ENCODE results near the gene PTGES.

PTGES gene

DNA sequence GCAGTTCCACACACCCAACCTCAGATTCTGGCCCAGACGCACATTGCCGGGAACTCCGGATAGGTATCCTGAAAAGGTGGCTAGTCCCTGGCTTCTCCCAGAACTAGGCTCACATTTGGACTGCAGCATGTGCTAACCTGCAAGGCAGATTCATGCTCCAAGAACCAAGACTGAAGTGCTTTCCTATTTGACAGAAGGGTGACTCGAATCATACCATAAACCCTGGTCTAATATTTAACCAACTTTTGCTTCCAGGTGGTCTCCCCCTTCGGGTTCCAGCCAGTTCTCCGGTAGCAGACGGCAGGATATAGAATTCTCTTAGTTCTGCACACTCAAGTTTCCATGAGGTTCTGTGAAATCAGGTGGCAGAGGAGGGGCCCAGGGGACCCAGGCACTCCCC lies 7.6 kb downstream of the PTGES start:
- H3K4me1 ChIP-seq (ENCODE audit: insufficient read depth, low read length), result peaks cover 2% of the 10 kb centered on the region; the same call in 1 of the 2 replicates
- H3K9me3 ChIP-seq (ENCODE audit: control insufficient read depth, insufficient read depth, low read length), result no peaks in the 10 kb centered on the region
- H3K9ac ChIP-seq (ENCODE audit: low read depth, low read length), result no peak overlapping the region
- no peaks in the 10 kb centered on the region for H3K36me3 ChIP-seq (ENCODE audit: insufficient read depth, low read length)

DNA sequence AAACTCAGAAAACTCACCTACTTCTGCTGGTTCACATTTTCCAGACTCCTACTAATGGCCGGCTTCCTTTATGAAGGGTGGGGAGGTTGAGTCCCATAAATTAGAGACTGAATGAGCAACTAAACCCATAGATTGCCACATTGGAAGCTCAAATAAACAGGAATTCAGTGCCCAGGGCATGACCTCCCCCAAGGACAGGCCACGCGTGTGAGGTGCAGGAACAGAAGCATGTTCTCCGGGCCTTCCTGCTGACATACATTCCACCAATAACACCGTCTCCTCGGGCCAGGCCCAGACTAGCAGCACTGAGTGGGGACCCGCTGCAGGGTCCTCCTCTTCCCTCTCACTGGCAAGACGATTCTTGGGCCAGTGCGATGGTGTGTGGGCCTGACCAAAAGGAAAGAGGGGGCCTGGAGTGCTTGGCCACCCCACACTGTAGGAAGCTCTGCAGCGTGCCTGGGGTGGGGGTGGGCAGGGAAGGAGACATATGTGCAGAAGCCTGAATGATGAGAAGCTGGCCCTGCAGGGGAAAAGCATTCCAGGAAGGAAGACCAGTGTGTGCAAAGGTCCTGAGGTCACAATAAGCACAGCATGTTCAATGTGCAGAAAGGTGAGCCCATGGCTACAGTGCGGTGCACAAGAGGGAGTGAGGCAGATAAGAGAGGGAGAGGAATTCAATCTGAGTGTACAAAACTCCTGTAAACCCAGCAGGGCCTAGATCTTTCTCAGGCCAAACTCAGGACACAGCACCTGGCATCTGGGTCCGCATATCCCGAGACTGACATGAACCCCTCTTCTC lies 12.0 kb downstream of the PTGES start:
- H3K9me3 ChIP-seq (ENCODE audit: control insufficient read depth, insufficient read depth, low read length), result no peaks in the 10 kb centered on the region
- H3K4me1 ChIP-seq (ENCODE audit: insufficient read depth, low read length), result peaks cover 6% of the 10 kb centered on the region; the same call in 1 of the 2 replicates
- no peak overlapping the region for H3K9ac ChIP-seq (ENCODE audit: low read depth, low read length)
- no peaks in the 10 kb centered on the region for H3K36me3 ChIP-seq (ENCODE audit: insufficient read depth, low read length)

DNA sequence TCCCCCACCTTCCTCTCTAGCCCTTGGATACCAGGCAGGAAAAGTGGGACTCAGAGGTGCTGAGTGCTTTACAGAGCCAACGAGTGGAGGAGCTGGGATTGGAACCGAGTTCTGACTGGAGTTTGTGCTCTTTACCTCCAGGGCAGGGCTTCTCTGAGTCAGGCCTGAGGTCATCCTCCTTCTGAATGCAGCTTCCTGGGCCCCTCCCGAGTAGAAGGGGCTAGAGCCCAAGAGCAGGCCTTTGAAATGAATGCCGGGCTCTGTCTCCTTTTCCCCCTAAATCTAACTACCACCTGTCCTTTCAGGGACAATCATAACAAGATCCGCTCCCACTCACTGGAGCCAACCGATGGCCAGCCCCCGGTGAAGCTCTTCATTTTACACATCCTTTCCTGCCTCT lies 12.7 kb downstream of the PTGES start:
- Histone ChIP-seq H3K36me3 (ENCODE audit: insufficient read depth, low read length) (no peaks in the 10 kb centered on the region), H3K9me3 (ENCODE audit: control insufficient read depth, insufficient read depth, low read length) (no peaks in the 10 kb centered on the region), H3K9ac (ENCODE audit: low read depth, low read length) (no peak overlapping the region), H3K4me1 (ENCODE audit: insufficient read depth, low read length) (peaks cover 6% of the 10 kb centered on the region; the same call in 1 of the 2 replicates)

DNA sequence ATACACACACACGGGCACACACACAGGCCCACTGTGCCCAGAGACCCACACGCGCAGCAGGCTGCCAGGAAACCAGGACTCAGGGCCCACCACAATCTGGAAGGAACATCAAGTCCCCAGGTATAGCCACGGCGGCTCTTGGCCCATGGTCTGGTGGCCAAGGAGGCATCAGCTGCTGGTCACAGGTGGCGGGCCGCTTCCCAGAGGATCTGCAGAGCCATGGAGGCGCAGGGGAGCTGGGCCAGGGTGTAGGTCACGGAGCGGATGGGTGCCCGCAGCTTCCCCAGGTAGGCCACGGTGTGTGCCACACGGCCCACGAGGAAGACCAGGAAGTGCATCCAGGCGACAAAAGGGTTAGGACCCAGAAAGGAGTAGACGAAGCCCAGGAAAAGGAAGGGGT lies 13.4 kb downstream of the PTGES start:
- H3K36me3 ChIP-seq (ENCODE audit: insufficient read depth, low read length), result no peaks in the 10 kb centered on the region
- peaks cover 6% of the 10 kb centered on the region; the same call in 1 of the 2 replicates for H3K4me1 ChIP-seq (ENCODE audit: insufficient read depth, low read length)
- no peak overlapping the region for H3K9ac ChIP-seq (ENCODE audit: low read depth, low read length)
- no peaks in the 10 kb centered on the region for H3K9me3 ChIP-seq (ENCODE audit: control insufficient read depth, insufficient read depth, low read length)

DNA sequence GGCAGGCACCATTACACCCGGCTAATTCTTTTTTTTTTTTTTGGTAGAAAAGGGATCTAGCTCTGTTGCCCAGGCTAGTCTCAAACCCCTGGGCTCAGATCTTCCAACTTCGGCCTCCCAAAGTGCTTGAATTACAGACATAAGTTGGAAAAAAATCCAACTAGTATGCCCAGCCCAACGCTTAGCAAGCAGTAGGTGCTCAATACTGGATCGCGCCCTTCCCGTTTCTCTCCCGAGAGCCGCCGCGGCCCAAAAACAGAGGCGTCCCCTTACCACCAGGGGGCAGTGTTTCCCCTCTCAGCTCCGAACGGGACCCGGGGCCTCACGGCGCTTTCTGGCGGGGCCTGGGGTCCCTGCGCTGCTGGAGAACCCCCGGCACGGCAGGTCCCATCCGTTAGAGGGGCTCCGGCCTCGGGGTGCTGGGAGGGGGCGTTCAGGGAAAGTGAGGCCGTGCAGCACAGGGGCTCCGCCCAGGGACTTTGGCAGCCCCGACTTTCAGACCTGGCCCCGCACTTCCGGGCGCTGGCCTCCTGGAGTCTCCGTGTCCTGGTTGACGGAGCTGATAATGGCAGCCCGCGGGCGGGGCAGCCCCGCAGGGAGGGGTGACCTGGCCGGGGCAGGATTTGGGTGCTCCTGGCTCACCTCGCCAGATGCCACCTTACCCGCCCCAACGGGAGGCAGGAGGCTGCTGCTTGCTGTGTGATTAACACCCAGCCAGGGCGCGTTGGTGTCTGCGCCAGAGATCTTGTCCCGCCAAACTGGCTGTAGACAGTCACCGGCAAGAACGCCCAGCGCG lies 15.2 kb downstream of the PTGES start:
- H3K9ac ChIP-seq (ENCODE audit: low read depth, low read length), result peak overlapping the region; percentile 52

DNA sequence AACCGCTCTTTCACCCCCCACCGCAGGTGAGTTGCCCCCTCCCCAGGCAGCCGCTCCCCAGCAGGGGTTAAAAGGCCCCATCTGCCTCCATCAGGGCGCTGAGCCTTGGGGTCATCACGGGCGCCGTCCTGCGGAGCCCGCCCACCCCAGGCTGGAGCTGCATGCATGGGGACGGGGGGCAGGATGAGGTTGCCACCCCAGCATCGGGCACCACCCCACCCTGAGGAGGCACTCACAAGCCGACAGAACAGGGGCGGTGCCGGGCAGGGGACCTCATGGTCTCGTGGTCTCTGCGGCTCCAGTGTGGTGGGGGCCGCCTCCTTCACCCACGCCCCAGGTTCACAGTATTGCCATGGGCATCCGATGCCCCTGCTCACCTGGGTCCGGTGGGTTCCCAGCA lies 16.5 kb downstream of the PTGES start:
- Histone ChIP-seq H3K4me1 (ENCODE audit: insufficient read depth, low read length) (peaks cover 6% of the 10 kb centered on the region; the same call in 1 of the 2 replicates), H3K9ac (ENCODE audit: low read depth, low read length) (no peak overlapping the region)

More for the DNA sequence above, 15.2 kb downstream of the PTGES start:
- no peaks in the 10 kb centered on the region for H3K9me3 ChIP-seq (ENCODE audit: control insufficient read depth, insufficient read depth, low read length)
- H3K4me1 ChIP-seq (ENCODE audit: insufficient read depth, low read length), result peaks cover 6% of the 10 kb centered on the region; the same call in 1 of the 2 replicates
- no peaks in the 10 kb centered on the region for H3K36me3 ChIP-seq (ENCODE audit: insufficient read depth, low read length)

DNA sequence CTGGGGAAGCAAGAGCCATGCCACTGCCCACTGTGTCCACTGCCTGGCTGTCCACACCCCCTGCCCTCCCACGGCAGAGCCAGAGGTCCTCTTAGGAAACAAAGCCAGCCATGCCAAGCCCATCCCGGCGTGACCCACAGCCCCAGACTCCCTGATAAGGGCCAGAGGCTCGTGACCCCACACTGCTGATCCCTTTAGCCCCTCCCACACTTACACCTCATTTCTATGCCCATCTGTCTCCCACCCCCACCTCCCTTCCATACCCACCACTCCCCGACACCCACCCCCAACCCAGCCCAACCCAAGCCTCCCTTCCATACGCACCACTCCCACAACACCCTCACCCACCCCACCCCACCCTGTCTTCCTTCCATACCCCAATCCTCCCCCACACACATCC lies 17.3 kb downstream of the PTGES start:
- Histone ChIP-seq H3K9ac (ENCODE audit: low read depth, low read length) (no peak overlapping the region), H3K36me3 (ENCODE audit: insufficient read depth, low read length) (no peaks in the 10 kb centered on the region), H3K9me3 (ENCODE audit: control insufficient read depth, insufficient read depth, low read length) (no peaks in the 10 kb centered on the region), H3K4me1 (ENCODE audit: insufficient read depth, low read length) (peaks cover 6% of the 10 kb centered on the region; the same call in 1 of the 2 replicates)

More for the DNA sequence above, 16.5 kb downstream of the PTGES start:
- Histone ChIP-seq H3K9me3 (ENCODE audit: control insufficient read depth, insufficient read depth, low read length) (no peaks in the 10 kb centered on the region), H3K36me3 (ENCODE audit: insufficient read depth, low read length) (no peaks in the 10 kb centered on the region)

DNA sequence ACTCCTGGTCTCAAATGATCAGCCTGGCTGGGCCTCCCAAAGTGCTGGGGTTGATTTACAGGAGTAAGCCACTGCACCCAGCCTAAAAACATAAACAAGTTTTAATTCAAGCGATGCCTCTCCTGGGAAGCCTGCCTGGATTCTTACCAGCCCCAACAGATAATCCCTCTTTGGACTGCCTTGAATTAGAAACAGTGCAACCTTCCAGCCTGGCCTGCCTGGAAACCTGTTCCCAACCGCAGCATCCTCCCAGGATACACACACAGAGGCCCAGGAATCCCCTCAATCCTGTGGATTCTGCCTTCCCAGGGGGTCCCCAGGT lies 19.2 kb downstream of the PTGES start:
- Histone ChIP-seq H3K4me1 (ENCODE audit: insufficient read depth, low read length) (no peaks in the 10 kb centered on the region; the same call in 1 of the 2 replicates), H3K9ac (ENCODE audit: low read depth, low read length) (no peak overlapping the region), H3K36me3 (ENCODE audit: insufficient read depth, low read length) (no peaks in the 10 kb centered on the region), H3K9me3 (ENCODE audit: control insufficient read depth, insufficient read depth, low read length) (no peaks in the 10 kb centered on the region)

DNA sequence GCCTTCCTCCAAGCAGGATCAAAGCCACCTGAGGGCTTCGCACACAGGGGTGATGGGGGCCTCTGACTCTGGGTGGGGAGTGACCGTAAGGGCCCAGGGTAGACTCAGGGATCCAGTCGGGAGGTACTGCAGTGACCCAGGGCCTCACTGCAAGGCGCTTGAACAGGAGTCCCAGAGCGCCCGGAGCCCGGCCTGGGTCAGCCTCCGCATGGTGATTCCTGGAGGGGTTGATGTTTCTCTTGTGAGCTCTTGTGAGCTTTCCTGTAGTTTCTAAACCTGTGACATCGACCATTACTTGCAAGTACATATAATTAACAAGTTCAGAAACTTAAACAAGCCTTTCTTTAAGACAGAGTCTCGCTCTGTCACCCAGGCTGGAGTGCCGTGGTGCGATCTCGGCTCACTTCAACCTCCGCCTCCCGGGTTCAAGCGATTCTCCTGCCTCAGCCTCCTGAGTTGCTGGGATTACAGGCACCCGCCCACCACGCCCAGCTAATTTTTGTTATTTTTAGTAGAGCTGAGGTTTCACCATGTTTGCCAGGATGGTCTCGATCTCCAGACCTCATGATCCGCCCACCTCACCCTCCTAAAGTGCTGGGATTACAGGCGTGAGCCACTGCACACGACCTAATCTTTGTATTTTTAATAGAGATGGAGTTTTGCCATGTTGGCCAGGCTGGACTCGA lies 19.8 kb downstream of the PTGES start:
- Histone ChIP-seq H3K9ac (ENCODE audit: low read depth, low read length) (no peak overlapping the region), H3K4me1 (ENCODE audit: insufficient read depth, low read length) (no peaks in the 10 kb centered on the region; the same call in 1 of the 2 replicates), H3K36me3 (ENCODE audit: insufficient read depth, low read length) (no peaks in the 10 kb centered on the region), H3K9me3 (ENCODE audit: control insufficient read depth, insufficient read depth, low read length) (no peaks in the 10 kb centered on the region)

DNA sequence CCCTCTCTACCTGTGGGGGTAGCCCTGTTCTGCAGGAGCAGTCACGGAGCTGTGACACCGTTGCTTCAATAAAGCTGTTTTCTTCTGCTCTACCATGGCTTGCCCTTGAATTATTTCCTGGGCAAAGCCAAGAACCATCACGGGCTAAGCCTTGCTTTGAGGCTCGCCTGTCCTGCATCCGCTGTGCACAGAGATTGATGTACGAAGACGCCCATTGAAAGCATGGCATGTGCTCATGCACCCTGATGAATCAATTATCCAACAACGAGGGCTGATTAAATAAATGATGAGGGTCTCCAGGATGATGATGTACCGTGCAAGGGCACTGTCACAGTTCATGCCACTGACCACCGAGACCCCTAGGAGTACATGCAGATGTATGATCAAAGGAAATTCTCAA lies 20.7 kb downstream of the PTGES start:
- no peaks in the 10 kb centered on the region for H3K9me3 ChIP-seq (ENCODE audit: control insufficient read depth, insufficient read depth, low read length)
- no peak overlapping the region for H3K9ac ChIP-seq (ENCODE audit: low read depth, low read length)
- H3K4me1 ChIP-seq (ENCODE audit: insufficient read depth, low read length), result no peaks in the 10 kb centered on the region
- H3K36me3 ChIP-seq (ENCODE audit: insufficient read depth, low read length), result no peaks in the 10 kb centered on the region

DNA sequence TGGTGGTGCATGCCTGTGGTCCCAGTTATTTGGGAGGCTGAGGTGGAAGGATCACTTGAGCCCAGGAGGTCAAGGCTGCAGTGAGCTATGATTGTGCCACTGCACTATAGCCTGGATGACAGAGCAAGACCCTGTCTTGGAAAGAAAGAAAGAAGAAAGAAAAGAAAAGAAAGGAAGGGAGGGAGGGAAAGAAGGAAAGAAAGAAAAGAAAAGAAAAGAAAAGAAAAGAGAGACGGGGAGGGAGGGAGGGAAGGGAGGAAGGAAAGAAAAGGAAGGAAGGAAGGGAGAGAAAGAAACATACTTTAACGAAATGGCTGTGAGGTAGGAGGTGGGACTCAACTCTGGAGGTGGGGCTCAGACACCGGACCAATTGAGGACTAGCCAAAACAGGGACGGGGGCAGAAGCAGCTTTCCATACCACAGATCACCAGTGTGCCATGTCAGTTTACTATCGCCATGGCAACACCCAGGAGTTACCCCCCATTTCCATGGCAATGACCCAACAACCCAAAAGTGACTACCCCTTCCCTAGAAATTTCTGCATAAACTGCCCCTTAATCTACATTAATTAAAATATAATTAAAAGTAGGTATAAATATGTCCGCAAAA lies 21.3 kb downstream of the PTGES start:
- no peak overlapping the region for H3K9ac ChIP-seq (ENCODE audit: low read depth, low read length)
- H3K9me3 ChIP-seq (ENCODE audit: control insufficient read depth, insufficient read depth, low read length), result no peaks in the 10 kb centered on the region
- no peaks in the 10 kb centered on the region; the same call in 1 of the 2 replicates for H3K4me1 ChIP-seq (ENCODE audit: insufficient read depth, low read length)

DNA sequence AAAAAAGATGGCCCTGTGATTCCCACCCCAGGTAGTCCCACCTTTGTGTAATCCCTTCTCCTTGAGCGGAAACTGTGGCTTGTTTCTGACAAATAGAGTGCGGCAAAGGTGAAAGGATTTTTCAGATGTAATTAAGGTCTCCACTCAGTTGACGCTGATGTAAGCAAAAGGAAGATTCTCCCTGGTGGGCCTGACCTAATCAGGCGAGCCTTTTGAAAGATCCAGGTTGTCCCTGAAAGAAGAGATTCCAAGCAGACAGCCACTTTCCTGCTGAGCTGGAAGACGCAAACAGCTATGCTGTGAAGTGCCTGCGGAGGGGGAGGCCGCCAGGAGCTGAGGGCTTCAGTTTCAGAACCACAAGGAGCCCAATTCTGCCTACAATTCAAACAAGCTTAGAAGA lies 24.1 kb downstream of the PTGES start:
- Histone ChIP-seq H3K36me3 (ENCODE audit: insufficient read depth, low read length) (no peaks in the 10 kb centered on the region), H3K9me3 (ENCODE audit: control insufficient read depth, insufficient read depth, low read length) (no peaks in the 10 kb centered on the region), H3K9ac (ENCODE audit: low read depth, low read length) (no peak overlapping the region), H3K4me1 (ENCODE audit: insufficient read depth, low read length) (peaks cover 4% of the 10 kb centered on the region; the same call in 1 of the 2 replicates)

More for the DNA sequence above, 21.3 kb downstream of the PTGES start:
- no peaks in the 10 kb centered on the region for H3K36me3 ChIP-seq (ENCODE audit: insufficient read depth, low read length)

DNA sequence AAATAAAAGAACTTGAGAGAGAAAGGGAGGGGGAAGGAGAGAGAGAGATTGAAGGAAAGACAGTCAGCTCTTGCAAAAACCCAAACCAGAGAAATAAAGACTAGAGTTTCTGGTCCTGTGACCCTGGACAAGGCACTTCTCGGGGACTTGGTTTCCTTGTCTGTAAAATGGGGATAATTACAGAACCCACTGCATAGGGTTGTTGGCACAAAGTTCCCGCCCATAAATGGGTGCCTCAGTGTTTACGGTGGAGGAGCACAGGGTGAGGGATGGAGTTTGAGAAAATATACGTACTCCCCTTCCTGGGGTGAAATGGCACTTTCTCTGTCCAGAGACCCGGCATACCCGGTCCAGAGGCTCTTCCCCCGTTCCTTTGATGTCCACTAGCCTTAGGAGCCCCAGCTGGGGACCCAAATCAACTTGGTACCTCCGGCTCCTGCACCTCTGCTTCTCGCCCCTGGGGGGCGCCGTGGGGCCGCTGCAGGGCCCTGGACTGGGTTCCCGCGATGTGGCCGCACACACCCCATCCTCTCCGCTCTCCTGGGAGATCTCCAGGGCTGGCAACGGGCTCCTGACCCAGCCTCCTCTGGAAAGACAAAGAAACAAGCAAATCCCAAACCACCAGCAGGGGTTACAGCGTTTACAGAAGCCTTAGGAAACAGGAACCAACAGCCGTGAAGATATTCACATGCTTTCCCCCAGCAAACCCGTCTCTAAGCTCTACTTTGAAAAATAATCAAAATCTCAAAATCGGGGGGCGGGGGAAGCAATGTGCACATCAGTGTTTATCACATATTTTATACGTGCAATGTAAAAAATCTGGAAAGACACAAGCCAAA lies 26.3 kb downstream of the PTGES start:
- H3K9me3 ChIP-seq (ENCODE audit: control insufficient read depth, insufficient read depth, low read length), result no peaks in the 10 kb centered on the region
- no peaks in the 10 kb centered on the region for H3K36me3 ChIP-seq (ENCODE audit: insufficient read depth, low read length)
- peaks cover 4% of the 10 kb centered on the region; the same call in 1 of the 2 replicates for H3K4me1 ChIP-seq (ENCODE audit: insufficient read depth, low read length)
- no peak overlapping the region for H3K9ac ChIP-seq (ENCODE audit: low read depth, low read length)

Data from ES-I3 (cell line).